Measurements from ENCODE around the gene GAL3ST3. TPM values are rescaled to one million over a fixed set of nuclear protein-coding genes. Genes with fewer than 3 reads are reported as not detected.

The GAL3ST3 gene
- total and polyA plus RNA-seq, 9 donors, result 0.08 to 3.3 (median 0.48) TPM; not detected in 4

GRCh38 chr11:66001942-66002647 lies 46.9 kb downstream of the GAL3ST3 start, which contains the start of the genes BANF1 and EIF1AD:
Gene BANF1, plus strand, starts transcription at chr11:66002503. Its CDS starts 748 bp downstream, at chr11:66003251.
Gene EIF1AD, minus strand, starts transcription at chr11:66002157. Its CDS starts 1,768 bp downstream, at chr11:66000389.
- H3K27ac ChIP-seq, result peak within 1 kb of the TSS; percentile 79 to 81
- peaks cover 5% of the 10 kb centered on the region for H3K4me1 ChIP-seq (ENCODE audit: insufficient read depth)
- intact Hi-C loops (cut with DNase I), result no loop called here
- WGBS, 3 donors, result 0 to 1% (median 0%) methylated on average over 51 to 55 of the region's 55 CpGs
- DNase-seq, result peak; percentile 89 to 94 (median 92)
- H3K9me3 ChIP-seq, result no peaks in the 10 kb centered on the region
- no peaks in the 10 kb centered on the region for H3K36me3 ChIP-seq
- H3K4me3 ChIP-seq, result peak within 1 kb of the TSS; percentile 74
- TF ChIP-seq CTCF (IDR thresholded peaks at IDR 0.05), result no peak
- no peak for TF ChIP-seq EP300 (IDR thresholded peaks at IDR 0.05)
- TF ChIP-seq POLR2A (IDR thresholded peaks at IDR 0.05), result peak; percentile 59
- no peaks in the 10 kb centered on the region for H3K27me3 ChIP-seq

- 66 to 84% (median 74%) methylated on average over 2 of the region's 2 CpGs for WGBS, 3 donors
- no peak overlapping the region for H3K4me3 ChIP-seq
- H3K9me3 ChIP-seq, result no peaks in the 10 kb centered on the region
- no peaks in the 10 kb centered on the region for H3K36me3 ChIP-seq
- intact Hi-C loops (cut with DNase I), result loop anchor here in 1 of 4 donors (5.0 kb wide), 1 partner anchor 35 kb away; the partner anchor contains the start of gene SART1
- DNase-seq, result no peak
- no peaks in the 10 kb centered on the region for H3K27me3 ChIP-seq
- TF ChIP-seq POLR2A (IDR thresholded peaks at IDR 0.05) (no peak), EP300 (IDR thresholded peaks at IDR 0.05) (no peak), CTCF (IDR thresholded peaks at IDR 0.05) (no peak)
- no peaks in the 10 kb centered on the region for H3K4me1 ChIP-seq (ENCODE audit: insufficient read depth)
- H3K27ac ChIP-seq, result no peak overlapping the region
These were observed 51.7 kb downstream of the GAL3ST3 start for GRCh38 chr11:65997286-65997685.

- WGBS, 3 donors, result 32 to 59% (median 44%) methylated on average over 5 of the region's 5 CpGs
- H3K27me3 ChIP-seq, result no peaks in the 10 kb centered on the region
- H3K4me3 ChIP-seq, result no peak overlapping the region
- no peaks in the 10 kb centered on the region for H3K36me3 ChIP-seq
- no peaks in the 10 kb centered on the region for H3K4me1 ChIP-seq (ENCODE audit: insufficient read depth)
- H3K9me3 ChIP-seq, result no peaks in the 10 kb centered on the region
- intact Hi-C loops (cut with DNase I), result no loop called here
- TF ChIP-seq EP300 (IDR thresholded peaks at IDR 0.05) (no peak), POLR2A (IDR thresholded peaks at IDR 0.05) (no peak), CTCF (IDR thresholded peaks at IDR 0.05) (no peak)
- H3K27ac ChIP-seq, result no peak overlapping the region
- DNase-seq, result no peak
These were observed 56.9 kb downstream of the GAL3ST3 start for GRCh38 chr11:65992056-65992455.

Other genes with a start within 250 kb of the GAL3ST3 start
- 1 to 10 TPM in 4 of 7 donors, under 1 TPM in 2, not detected in 1; 0.66 to 3.0 (median 1.6) TPM for gene SNX32, start 215.2 kb downstream of the GAL3ST3 start, total RNA-seq
- under 1 TPM; 0.40 to 0.80 TPM for gene SNX32, start 215.2 kb downstream of the GAL3ST3 start, polyA plus RNA-seq
- 100 to 1,000 TPM; 215 to 585 (median 476) TPM for gene CFL1, start 191.0 kb downstream of the GAL3ST3 start, total RNA-seq
- gene CFL1, start 191.0 kb downstream of the GAL3ST3 start, polyA plus RNA-seq, result 100 to 1,000 TPM; 327 to 693 TPM
- gene MUS81, start 188.7 kb downstream of the GAL3ST3 start, total RNA-seq, result 10 to 100 TPM; 36.9 to 87.0 (median 55.7) TPM
- gene MUS81, start 188.7 kb downstream of the GAL3ST3 start, polyA plus RNA-seq, result 10 to 100 TPM; 15.9 to 55.9 TPM
- 100 to 1,000 TPM in 5 of 7 donors, 10 to 100 TPM in 2; 48.2 to 172 (median 144) TPM for gene EFEMP2, start 176.4 kb downstream of the GAL3ST3 start, total RNA-seq
- gene EFEMP2, start 176.4 kb downstream of the GAL3ST3 start, polyA plus RNA-seq, result 100 to 1,000 TPM in 1 of 2 donors, 10 to 100 TPM in 1; 46.6 to 109 TPM
- gene CTSW, start 169.3 kb downstream of the GAL3ST3 start, total RNA-seq, result 1 to 10 TPM in 2 of 7 donors, under 1 TPM in 5; 0.30 to 1.3 (median 0.81) TPM
- under 1 TPM; 0.75 to 0.91 TPM for gene CTSW, start 169.3 kb downstream of the GAL3ST3 start, polyA plus RNA-seq
- gene FIBP, start 160.7 kb downstream of the GAL3ST3 start, total RNA-seq, result 10 to 100 TPM; 32.5 to 71.7 (median 44.2) TPM
- 10 to 100 TPM; 40.1 to 74.2 TPM for gene FIBP, start 160.7 kb downstream of the GAL3ST3 start, polyA plus RNA-seq
- 10 to 100 TPM; 31.5 to 85.0 (median 58.1) TPM for gene CCDC85B, start 158.5 kb downstream of the GAL3ST3 start, total RNA-seq
- gene CCDC85B, start 158.5 kb downstream of the GAL3ST3 start, polyA plus RNA-seq, result 10 to 100 TPM in 1 of 2 donors, not detected in 1; 41.5 TPM
- 1 to 10 TPM in 4 of 7 donors, under 1 TPM in 3; 0.61 to 9.4 (median 1.1) TPM for gene FOSL1, start 148.8 kb downstream of the GAL3ST3 start, total RNA-seq
- gene FOSL1, start 148.8 kb downstream of the GAL3ST3 start, polyA plus RNA-seq, result 1 to 10 TPM in 1 of 2 donors, under 1 TPM in 1; 0.94 to 1.0 TPM
- gene C11orf68, start 130.1 kb downstream of the GAL3ST3 start, total RNA-seq, result 10 to 100 TPM; 13.7 to 70.5 (median 38.4) TPM
- gene C11orf68, start 130.1 kb downstream of the GAL3ST3 start, polyA plus RNA-seq, result 10 to 100 TPM; 20.5 to 57.8 TPM
- 10 to 100 TPM; 40.2 to 84.4 (median 78.3) TPM for gene DRAP1, start 129.7 kb downstream of the GAL3ST3 start, total RNA-seq
- gene DRAP1, start 129.7 kb downstream of the GAL3ST3 start, polyA plus RNA-seq, result 10 to 100 TPM; 22.2 to 86.7 TPM
- not detected for gene TSGA10IP, start 103.7 kb downstream of the GAL3ST3 start, total RNA-seq
- gene TSGA10IP, start 103.7 kb downstream of the GAL3ST3 start, polyA plus RNA-seq, result not detected
- 10 to 100 TPM; 41.4 to 64.9 (median 57.0) TPM for gene SART1, start 87.4 kb downstream of the GAL3ST3 start, total RNA-seq
- 10 to 100 TPM in 1 of 2 donors, 1 to 10 TPM in 1; 8.8 to 52.4 TPM for gene SART1, start 87.4 kb downstream of the GAL3ST3 start, polyA plus RNA-seq
- gene EIF1AD, start 47.0 kb downstream of the GAL3ST3 start, total RNA-seq, result 10 to 100 TPM; 15.2 to 42.1 (median 30.2) TPM
- gene EIF1AD, start 47.0 kb downstream of the GAL3ST3 start, polyA plus RNA-seq, result 10 to 100 TPM; 21.3 to 31.7 TPM
- gene BANF1, start 46.7 kb downstream of the GAL3ST3 start, total RNA-seq, result 100 to 1,000 TPM in 5 of 7 donors, 10 to 100 TPM in 2; 42.1 to 268 (median 161) TPM
- 100 to 1,000 TPM; 207 to 222 TPM for gene BANF1, start 46.7 kb downstream of the GAL3ST3 start, polyA plus RNA-seq
- 10 to 100 TPM in 1 of 7 donors, under 1 TPM in 4, not detected in 2; 0.32 to 25.4 (median 0.84) TPM for gene CST6, start 37.2 kb downstream of the GAL3ST3 start, total RNA-seq
- under 1 TPM in 1 of 2 donors, not detected in 1; 0.30 TPM for gene CST6, start 37.2 kb downstream of the GAL3ST3 start, polyA plus RNA-seq
- under 1 TPM in 1 of 7 donors, not detected in 6; 0.25 TPM for gene CATSPER1, start 22.7 kb downstream of the GAL3ST3 start, total RNA-seq
- gene CATSPER1, start 22.7 kb downstream of the GAL3ST3 start, polyA plus RNA-seq, result not detected
- 100 to 1,000 TPM; 113 to 199 (median 189) TPM for gene SF3B2, start 3.2 kb upstream of the GAL3ST3 start, total RNA-seq
- gene SF3B2, start 3.2 kb upstream of the GAL3ST3 start, polyA plus RNA-seq, result 100 to 1,000 TPM; 132 to 203 TPM
- 10 to 100 TPM; 22.4 to 83.9 (median 73.9) TPM for gene PACS1, start 21.1 kb upstream of the GAL3ST3 start, total RNA-seq
- gene PACS1, start 21.1 kb upstream of the GAL3ST3 start, polyA plus RNA-seq, result 10 to 100 TPM; 31.3 to 92.9 TPM
- gene KLC2, start 208.5 kb upstream of the GAL3ST3 start, total RNA-seq, result 10 to 100 TPM; 15.7 to 47.8 (median 38.8) TPM
- 10 to 100 TPM in 1 of 2 donors, 1 to 10 TPM in 1; 4.6 to 19.4 TPM for gene KLC2, start 208.5 kb upstream of the GAL3ST3 start, polyA plus RNA-seq
- gene RAB1B, start 219.5 kb upstream of the GAL3ST3 start, total RNA-seq, result 100 to 1,000 TPM in 5 of 7 donors, 10 to 100 TPM in 2; 54.6 to 140 (median 119) TPM
- gene RAB1B, start 219.5 kb upstream of the GAL3ST3 start, polyA plus RNA-seq, result 100 to 1,000 TPM in 1 of 2 donors, 10 to 100 TPM in 1; 57.1 to 132 TPM
- 1 to 10 TPM in 2 of 7 donors, under 1 TPM in 4, not detected in 1; 0.33 to 2.5 (median 0.85) TPM for gene CNIH2, start 229.0 kb upstream of the GAL3ST3 start, total RNA-seq
- under 1 TPM; 0.36 to 0.48 TPM for gene CNIH2, start 229.0 kb upstream of the GAL3ST3 start, polyA plus RNA-seq
- gene YIF1A, start 240.0 kb upstream of the GAL3ST3 start, total RNA-seq, result 10 to 100 TPM; 43.8 to 91.0 (median 67.5) TPM
- 10 to 100 TPM; 39.3 to 63.9 TPM for gene YIF1A, start 240.0 kb upstream of the GAL3ST3 start, polyA plus RNA-seq
- gene TMEM151A, start 242.7 kb upstream of the GAL3ST3 start, total RNA-seq, result 10 to 100 TPM in 1 of 7 donors, under 1 TPM in 3, not detected in 3; 0.20 to 10.8 (median 0.60) TPM
- under 1 TPM in 1 of 2 donors, not detected in 1; 0.15 TPM for gene TMEM151A, start 242.7 kb upstream of the GAL3ST3 start, polyA plus RNA-seq

All from ovary (tissue), 9 donors.